HUES6 (cell line): Measurements from ENCODE around the gene WFIKKN1.

ENCODE experiments used
- H3K27ac ChIP-seq: 2 replicates; pipeline ENCODE4 v1.7.0; 2013; ENCODE audit warnings: low read depth, mild to moderate bottlenecking, low read length, inconsistent platforms
- H3K27me3 ChIP-seq: 2 replicates; pipeline ENCODE4 v1.6.1; 2013; ENCODE audit warnings: low read length; ENCODE audit not compliant: control insufficient read depth, insufficient read depth
- H3K36me3 ChIP-seq: 2 replicates; pipeline ENCODE4 v1.6.1; 2013; ENCODE audit warnings: low read length; ENCODE audit not compliant: control insufficient read depth, insufficient read depth
- H3K4me1 ChIP-seq: 2 replicates; pipeline ENCODE4 v1.6.1; 2013; ENCODE audit warnings: low read length; ENCODE audit not compliant: control insufficient read depth, insufficient read depth
- H3K4me3 ChIP-seq: 2 replicates; pipeline ENCODE4 v1.5.1; 2013; ENCODE audit warnings: low read depth, low read length
- H3K9ac ChIP-seq: one replicate; pipeline ENCODE4 v1.6.1; 2013; ENCODE audit warnings: mild to moderate bottlenecking, low read length
- H3K9me3 ChIP-seq: 2 replicates; pipeline ENCODE4 v1.6.1; 2013; ENCODE audit warnings: low read depth, low read length; ENCODE audit not compliant: control insufficient read depth, insufficient read depth

Gene WFIKKN1

DNA sequence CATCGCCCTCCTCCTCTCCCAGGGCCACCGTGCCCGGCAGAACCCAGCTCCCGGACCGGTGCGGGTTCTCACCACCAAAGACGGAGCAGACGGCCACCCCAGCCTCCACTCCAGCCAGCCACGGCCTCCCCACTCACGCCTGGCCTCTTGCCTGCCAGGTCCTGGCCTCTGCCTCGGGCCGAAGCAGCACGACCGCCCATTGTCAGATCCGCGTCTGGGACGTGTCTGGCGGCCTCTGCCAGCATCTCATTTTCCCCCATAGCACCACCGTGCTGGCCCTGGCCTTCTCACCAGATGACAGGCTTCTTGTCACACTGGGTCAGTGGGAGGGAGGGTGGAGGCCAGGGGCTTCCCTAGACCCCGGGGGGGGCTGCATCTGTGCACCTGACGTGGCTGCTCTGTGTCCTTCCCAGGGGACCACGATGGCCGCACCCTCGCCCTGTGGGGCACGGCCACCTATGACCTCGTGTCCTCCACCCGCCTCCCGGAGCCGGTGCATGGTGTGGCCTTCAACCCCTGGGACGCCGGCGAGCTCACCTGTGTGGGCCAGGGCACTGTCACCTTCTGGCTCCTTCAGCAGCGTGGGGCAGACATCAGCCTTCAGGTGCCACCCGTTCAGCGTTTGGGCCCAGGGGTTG is 30.5 kb downstream of the WFIKKN1 start:
- Histone ChIP-seq H3K36me3 (peaks cover 21% of the 10 kb centered on the region), H3K27ac (no peak overlapping the region), H3K9me3 (no peaks in the 10 kb centered on the region), H3K27me3 (no peaks in the 10 kb centered on the region), H3K4me1 (peaks cover 7% of the 10 kb centered on the region), H3K4me3 (no peak overlapping the region; the same call in 1 of the 2 replicates), H3K9ac (peak overlapping the region; percentile 24)

DNA sequence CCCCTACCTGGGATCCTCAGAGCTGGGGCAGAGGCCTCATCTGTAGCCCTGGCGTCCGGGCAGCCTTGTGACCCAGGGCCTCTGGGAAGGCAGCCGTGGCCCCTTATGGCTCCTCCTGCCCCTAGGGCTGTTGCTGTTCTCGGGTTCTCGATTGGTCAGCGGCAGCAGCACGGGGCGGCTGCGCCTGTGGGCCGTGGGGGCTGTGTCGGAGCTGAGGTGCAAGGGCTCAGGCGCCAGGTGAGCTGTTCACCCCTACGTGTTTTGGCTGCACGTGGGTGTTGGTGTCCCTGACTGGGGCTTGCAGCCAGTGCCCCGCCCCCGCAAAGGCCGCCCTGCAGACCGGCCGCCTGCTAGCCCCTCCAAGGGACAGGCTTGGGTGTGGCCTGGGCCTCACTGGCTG is 31.3 kb downstream of the WFIKKN1 start:
- Histone ChIP-seq H3K36me3 (peaks cover 19% of the 10 kb centered on the region), H3K4me1 (peaks cover 7% of the 10 kb centered on the region), H3K27ac (no peak overlapping the region), H3K4me3 (no peak overlapping the region), H3K9me3 (no peaks in the 10 kb centered on the region), H3K27me3 (no peaks in the 10 kb centered on the region), H3K9ac (no peak overlapping the region)

DNA sequence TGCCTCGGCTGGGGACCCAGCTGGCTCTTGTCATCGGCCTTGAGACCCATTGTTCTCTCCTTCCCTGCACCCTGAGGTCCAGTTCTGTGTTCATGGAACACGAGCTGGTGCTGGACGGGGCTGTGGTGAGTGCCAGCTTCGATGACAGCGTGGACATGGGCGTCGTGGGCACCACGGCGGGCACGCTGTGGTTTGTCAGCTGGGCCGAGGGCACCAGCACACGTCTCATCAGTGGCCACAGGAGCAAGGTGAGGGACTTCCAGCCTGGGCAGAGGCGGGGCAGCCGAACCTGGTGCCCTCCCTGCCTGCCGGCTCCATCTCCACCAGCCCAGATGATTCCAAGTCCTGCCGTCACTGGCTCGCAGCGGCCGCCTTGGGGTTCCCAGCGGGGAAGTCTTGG is 31.8 kb downstream of the WFIKKN1 start:
- H3K9me3 ChIP-seq: no peaks in the 10 kb centered on the region
- H3K4me1 ChIP-seq: peaks cover 7% of the 10 kb centered on the region
- H3K4me3 ChIP-seq: no peak overlapping the region
- peaks cover 15% of the 10 kb centered on the region for H3K36me3 ChIP-seq
- H3K27me3 ChIP-seq: no peaks in the 10 kb centered on the region
- no peak overlapping the region for H3K27ac ChIP-seq
- no peak overlapping the region for H3K9ac ChIP-seq

DNA sequence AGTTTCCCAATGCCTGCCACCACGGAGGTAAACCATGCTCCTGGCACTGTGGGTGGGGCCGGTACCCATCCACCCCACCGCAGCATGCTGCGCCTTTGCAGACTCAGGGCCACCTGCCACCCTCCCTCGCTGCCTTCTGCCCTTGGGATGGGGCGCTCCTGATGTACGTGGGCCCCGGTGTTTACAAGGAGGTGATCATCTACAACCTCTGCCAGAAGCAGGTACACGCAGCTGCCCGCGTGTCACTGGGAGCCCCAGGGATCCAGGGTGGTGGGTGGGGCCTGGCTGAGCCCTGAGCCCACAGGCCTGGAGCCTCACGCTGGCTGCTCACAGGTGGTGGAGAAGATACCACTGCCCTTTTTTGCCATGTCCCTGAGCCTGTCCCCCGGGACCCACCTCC is 35.8 kb downstream of the WFIKKN1 start:
- no peak overlapping the region for H3K27ac ChIP-seq
- H3K4me1 ChIP-seq: peaks cover 6% of the 10 kb centered on the region; the same call in 1 of the 2 replicates
- H3K36me3 ChIP-seq: peaks cover 30% of the 10 kb centered on the region
- H3K4me3 ChIP-seq: no peak overlapping the region
- no peaks in the 10 kb centered on the region for H3K9me3 ChIP-seq
- H3K9ac ChIP-seq: no peak overlapping the region
- no peaks in the 10 kb centered on the region for H3K27me3 ChIP-seq

- Histone ChIP-seq H3K9me3 (no peaks in the 10 kb centered on the region), H3K4me3 (peak overlapping the region; percentile 13), H3K9ac (no peak overlapping the region), H3K4me1 (peaks cover 5% of the 10 kb centered on the region; the same call in 1 of the 2 replicates), H3K36me3 (peaks cover 37% of the 10 kb centered on the region), H3K27ac (no peak overlapping the region), H3K27me3 (no peaks in the 10 kb centered on the region)
Measured at GRCh38 chr16:667113-667779, 36.5 kb downstream of the WFIKKN1 start.

DNA sequence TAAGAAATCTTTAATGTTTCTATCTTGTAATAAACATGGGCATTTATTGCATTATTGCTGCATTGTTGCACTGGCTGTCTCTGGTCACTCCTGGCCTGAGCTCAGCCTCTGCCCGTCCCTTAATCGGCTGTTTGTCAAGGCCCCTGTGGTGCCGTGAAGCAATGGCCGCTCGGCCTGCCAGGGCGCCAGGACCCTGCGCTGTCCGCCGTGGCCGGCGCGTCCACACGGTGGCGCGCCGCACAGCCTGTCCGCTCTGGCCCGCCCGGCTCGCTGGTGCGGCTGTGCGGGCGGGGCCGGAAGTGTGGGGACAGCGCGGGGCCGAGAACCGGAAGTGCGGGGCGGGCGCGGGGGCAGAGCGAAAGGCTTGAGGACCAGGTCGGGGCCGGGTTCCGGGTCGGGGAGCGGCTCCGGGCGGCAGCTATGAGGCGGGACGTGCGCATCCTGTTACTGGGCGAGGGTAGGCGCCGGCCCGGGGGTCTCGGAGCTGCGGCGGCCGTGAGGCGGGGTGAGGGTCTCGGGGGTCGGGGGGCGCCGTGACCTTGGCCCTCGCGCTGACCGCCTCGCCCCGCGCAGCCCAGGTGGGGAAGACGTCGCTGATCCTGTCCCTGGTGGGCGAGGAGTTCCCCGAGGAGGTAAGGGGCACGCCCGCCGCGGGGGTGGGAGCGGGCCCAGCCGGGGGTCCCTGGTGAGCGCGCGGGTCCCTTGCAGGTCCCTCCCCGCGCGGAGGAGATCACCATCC is 37.2 kb downstream of the WFIKKN1 start, which contains the start of gene RHOT2:
TSS of gene RHOT2 (plus strand) at position 353 of the 739 bp plus-strand sequence. CDS start at position 421, 68 bp downstream.
- Histone ChIP-seq H3K4me1 (peaks cover 5% of the 10 kb centered on the region; the same call in 1 of the 2 replicates), H3K36me3 (peaks cover 41% of the 10 kb centered on the region), H3K4me3 (peak within 1 kb of the TSS; percentile 89), H3K27me3 (no peaks in the 10 kb centered on the region), H3K9ac (peak within 1 kb of the TSS; percentile 75), H3K9me3 (no peaks in the 10 kb centered on the region), H3K27ac (peak within 1 kb of the TSS; percentile 79; the same call in 1 of the 2 replicates)

- H3K27ac ChIP-seq: peak overlapping the region; percentile 79; the same call in 1 of the 2 replicates
- peaks cover 47% of the 10 kb centered on the region for H3K36me3 ChIP-seq
- peak overlapping the region; percentile 75 for H3K9ac ChIP-seq
- no peaks in the 10 kb centered on the region for H3K27me3 ChIP-seq
- peaks cover 5% of the 10 kb centered on the region; the same call in 1 of the 2 replicates for H3K4me1 ChIP-seq
- no peaks in the 10 kb centered on the region for H3K9me3 ChIP-seq
- peak overlapping the region; percentile 89 for H3K4me3 ChIP-seq
Measured at GRCh38 chr16:668519-669171, 37.9 kb downstream of the WFIKKN1 start.

- peaks cover 11% of the 10 kb centered on the region for H3K4me1 ChIP-seq
- H3K27me3 ChIP-seq: no peaks in the 10 kb centered on the region
- no peak overlapping the region for H3K27ac ChIP-seq
- no peaks in the 10 kb centered on the region for H3K9me3 ChIP-seq
- no peak overlapping the region for H3K4me3 ChIP-seq
- H3K9ac ChIP-seq: no peak overlapping the region
- peaks cover 54% of the 10 kb centered on the region for H3K36me3 ChIP-seq
Measured at GRCh38 chr16:669666-670065, 38.9 kb downstream of the WFIKKN1 start.

DNA sequence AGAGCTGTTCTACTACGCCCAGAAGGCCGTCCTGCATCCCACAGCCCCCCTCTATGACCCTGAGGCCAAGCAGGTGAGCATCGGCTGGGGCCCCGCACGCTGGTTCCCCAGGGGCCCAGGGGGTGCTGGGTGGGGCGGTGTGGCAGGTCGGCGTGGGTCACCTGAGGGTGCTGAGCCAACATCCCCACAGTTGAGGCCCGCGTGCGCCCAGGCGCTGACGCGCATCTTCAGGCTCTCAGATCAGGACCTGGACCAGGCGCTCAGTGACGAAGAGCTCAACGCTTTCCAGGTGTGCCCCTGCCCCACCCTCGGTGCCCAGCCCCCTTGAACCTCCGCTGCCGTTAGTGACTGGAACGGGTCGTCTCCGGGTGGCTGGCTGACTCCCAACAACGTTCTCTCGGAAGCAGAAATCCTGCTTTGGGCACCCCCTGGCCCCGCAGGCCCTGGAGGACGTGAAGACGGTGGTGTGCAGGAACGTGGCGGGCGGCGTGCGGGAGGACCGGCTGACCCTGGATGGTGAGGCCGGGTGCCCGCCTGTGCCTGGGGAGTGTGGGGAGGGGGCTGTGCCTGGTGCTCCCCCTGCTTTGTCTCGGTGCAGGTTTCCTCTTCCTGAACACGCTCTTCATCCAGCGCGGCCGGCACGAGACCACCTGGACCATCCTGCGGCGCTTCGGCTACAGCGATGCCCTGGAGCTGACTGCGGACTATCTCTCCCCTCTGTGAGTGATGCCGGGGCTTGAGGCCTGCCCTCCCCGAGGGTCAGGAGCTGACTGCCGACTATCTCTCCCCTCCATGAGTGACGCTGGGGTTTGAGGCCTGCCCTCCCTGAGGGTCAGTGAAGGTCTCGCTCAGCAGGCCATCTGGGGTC is 39.9 kb downstream of the WFIKKN1 start:
- Histone ChIP-seq H3K4me3 (no peak overlapping the region), H3K9ac (no peak overlapping the region)

More for the DNA sequence above, 39.9 kb downstream of the WFIKKN1 start:
- Histone ChIP-seq H3K27me3 (no peaks in the 10 kb centered on the region), H3K9me3 (no peaks in the 10 kb centered on the region), H3K4me1 (peaks cover 18% of the 10 kb centered on the region), H3K36me3 (peaks cover 54% of the 10 kb centered on the region), H3K27ac (no peak overlapping the region)
